ENCODE measurements around the gene TMEM132E.

DNA sequence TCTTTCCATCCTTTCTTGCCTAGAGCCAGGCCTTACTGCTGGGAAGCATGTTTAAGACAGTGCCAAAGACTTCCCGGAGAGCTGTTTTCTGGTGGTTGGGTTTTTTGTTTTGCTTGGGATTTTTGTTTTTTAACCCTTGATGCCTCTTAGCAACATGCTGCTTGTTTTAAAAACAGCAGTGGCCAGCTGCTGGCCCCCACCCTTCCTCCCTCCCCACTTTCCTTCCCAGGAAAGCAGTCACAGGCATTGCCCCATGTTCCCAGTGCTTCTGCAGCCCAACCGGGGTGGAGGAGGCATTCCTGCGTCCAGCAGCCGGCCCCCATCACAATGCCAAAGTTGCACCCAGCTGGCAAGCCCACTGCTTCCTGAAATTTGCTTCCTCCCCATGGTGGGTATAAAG lies 12.6 kb downstream of the TMEM132E start:
- TF ChIP-seq, protein P1, sequence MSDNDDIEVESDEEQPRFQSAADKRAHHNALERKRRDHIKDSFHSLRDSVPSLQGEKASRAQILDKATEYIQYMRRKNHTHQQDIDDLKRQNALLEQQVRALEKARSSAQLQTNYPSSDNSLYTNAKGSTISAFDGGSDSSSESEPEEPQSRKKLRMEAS (IDR thresholded peaks at IDR 0.05), result no peak
- TF ChIP-seq NR3C1 (IDR thresholded peaks at IDR 0.05), result no peak
- no peak for TF ChIP-seq RCOR1 (IDR thresholded peaks at IDR 0.05; ENCODE audit: low read depth, low read length)
- TF ChIP-seq, protein P2, sequence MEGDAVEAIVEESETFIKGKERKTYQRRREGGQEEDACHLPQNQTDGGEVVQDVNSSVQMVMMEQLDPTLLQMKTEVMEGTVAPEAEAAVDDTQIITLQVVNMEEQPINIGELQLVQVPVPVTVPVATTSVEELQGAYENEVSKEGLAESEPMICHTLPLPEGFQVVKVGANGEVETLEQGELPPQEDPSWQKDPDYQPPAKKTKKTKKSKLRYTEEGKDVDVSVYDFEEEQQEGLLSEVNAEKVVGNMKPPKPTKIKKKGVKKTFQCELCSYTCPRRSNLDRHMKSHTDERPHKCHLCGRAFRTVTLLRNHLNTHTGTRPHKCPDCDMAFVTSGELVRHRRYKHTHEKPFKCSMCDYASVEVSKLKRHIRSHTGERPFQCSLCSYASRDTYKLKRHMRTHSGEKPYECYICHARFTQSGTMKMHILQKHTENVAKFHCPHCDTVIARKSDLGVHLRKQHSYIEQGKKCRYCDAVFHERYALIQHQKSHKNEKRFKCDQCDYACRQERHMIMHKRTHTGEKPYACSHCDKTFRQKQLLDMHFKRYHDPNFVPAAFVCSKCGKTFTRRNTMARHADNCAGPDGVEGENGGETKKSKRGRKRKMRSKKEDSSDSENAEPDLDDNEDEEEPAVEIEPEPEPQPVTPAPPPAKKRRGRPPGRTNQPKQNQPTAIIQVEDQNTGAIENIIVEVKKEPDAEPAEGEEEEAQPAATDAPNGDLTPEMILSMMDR (IDR thresholded peaks at IDR 0.05), result no peak
- no peak for TF ChIP-seq JUNB (IDR thresholded peaks at IDR 0.05)
- TF ChIP-seq SMC3 (IDR thresholded peaks at IDR 0.05), result no peak
- no peak for TF ChIP-seq POLR2A (IDR thresholded peaks at IDR 0.05; ENCODE audit: low read length)
- TF ChIP-seq CEBPB (IDR thresholded peaks at IDR 0.05), result no peak
- no peak for TF ChIP-seq EP300 (IDR thresholded peaks at IDR 0.05)
- no peak for TF ChIP-seq ESRRA (IDR thresholded peaks at IDR 0.05; ENCODE audit: borderline replicate concordance, low read length)
